ENCODE measurements around the gene RNF225. TPM values are rescaled to one million over a fixed set of nuclear protein-coding genes. Genes with fewer than 3 reads are reported as not detected.
A peak's percentile ranks its signal among the peaks of the same experiment; 100 is the strongest.

RNF225 gene
- total and polyA plus RNA-seq, 2 donors: not detected

DNA sequence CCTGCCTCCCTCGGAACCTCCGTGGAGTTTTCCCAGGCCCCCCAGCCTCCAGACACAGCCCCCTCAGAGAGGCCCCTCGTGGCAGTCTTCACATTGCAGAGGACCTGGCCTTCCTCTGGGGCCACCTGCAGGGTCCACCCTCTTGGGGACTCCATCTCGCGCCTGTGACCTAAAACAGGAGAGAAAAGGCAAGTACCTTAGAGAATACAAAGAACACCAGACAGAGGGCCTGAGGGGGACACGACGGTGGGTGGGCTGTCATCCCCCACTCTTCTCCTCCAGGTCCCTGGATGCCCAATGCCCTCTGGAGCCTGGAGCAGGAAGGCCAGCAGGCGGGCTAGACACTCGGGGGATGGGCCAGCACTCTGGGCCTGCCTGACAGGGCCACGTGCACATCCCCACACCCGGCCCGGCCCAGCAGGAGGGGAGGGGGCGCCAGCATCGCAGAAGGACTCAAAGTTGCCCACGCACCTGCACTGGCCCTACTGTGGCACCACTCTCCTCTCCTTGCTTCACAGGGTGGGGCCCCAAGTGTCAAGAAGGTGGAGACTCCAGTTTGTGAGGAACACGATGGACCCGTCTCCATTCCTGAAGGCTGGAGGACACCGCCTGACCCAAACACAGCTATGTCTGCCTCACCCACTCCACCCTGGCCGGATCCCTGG lies 37.8 kb upstream of the RNF225 start:
- Histone ChIP-seq H3K27ac (ENCODE audit: low read depth in 1 of 2, low read length in 1 of 2) (no peak overlapping the region), H3K36me3 (ENCODE audit: control insufficient read depth in 2 of 2, insufficient read depth in 2 of 2, low read length in 1 of 2) (no peaks in the 10 kb centered on the region), H3K4me3 (ENCODE audit: low read length in 2 of 2) (no peak overlapping the region), H3K4me1 (ENCODE audit: control insufficient read depth in 2 of 2, insufficient read depth in 2 of 2, low read length in 2 of 2) (peaks cover 12 to 26% of the 10 kb centered on the region in 2 donors), H3K27me3 (ENCODE audit: control insufficient read depth in 2 of 2, insufficient read depth in 1 of 2, low read length in 1 of 2) (peaks cover 13 to 54% of the 10 kb centered on the region in 2 donors), H3K9me3 (ENCODE audit: control insufficient read depth in 2 of 2, insufficient read depth in 1 of 2, low read length in 1 of 2) (peaks cover 0 to 18% of the 10 kb centered on the region in 2 donors)
- 86% methylated on average over 19 of the region's 19 CpGs for WGBS
- no peak for DNase-seq (ENCODE audit: low read depth in 6 of 9, low spot score in 9 of 9)

GRCh38 chr19:58361900-58362271 lies 33.6 kb upstream of the RNF225 start:
- Histone ChIP-seq H3K4me3 (ENCODE audit: low read length in 2 of 2) (peak overlapping the region; percentile 67 to 78), H3K27ac (ENCODE audit: low read depth in 1 of 2, low read length in 1 of 2) (peak overlapping the region; percentile 75 to 88), H3K36me3 (ENCODE audit: control insufficient read depth in 2 of 2, insufficient read depth in 2 of 2, low read length in 1 of 2) (no peaks in the 10 kb centered on the region), H3K4me1 (ENCODE audit: control insufficient read depth in 2 of 2, insufficient read depth in 2 of 2, low read length in 2 of 2) (peaks cover 3 to 13% of the 10 kb centered on the region in 2 donors), H3K9me3 (ENCODE audit: control insufficient read depth in 2 of 2, insufficient read depth in 1 of 2, low read length in 1 of 2) (peaks cover 0 to 11% of the 10 kb centered on the region in 2 donors), H3K27me3 (ENCODE audit: control insufficient read depth in 2 of 2, insufficient read depth in 1 of 2, low read length in 1 of 2) (peaks cover 4 to 25% of the 10 kb centered on the region in 2 donors)
- 4% methylated on average over 28 of the region's 28 CpGs for WGBS
- peak in 1 of 9 donors; percentile 18 for DNase-seq (ENCODE audit: low read depth in 6 of 9, low spot score in 9 of 9)

DNA sequence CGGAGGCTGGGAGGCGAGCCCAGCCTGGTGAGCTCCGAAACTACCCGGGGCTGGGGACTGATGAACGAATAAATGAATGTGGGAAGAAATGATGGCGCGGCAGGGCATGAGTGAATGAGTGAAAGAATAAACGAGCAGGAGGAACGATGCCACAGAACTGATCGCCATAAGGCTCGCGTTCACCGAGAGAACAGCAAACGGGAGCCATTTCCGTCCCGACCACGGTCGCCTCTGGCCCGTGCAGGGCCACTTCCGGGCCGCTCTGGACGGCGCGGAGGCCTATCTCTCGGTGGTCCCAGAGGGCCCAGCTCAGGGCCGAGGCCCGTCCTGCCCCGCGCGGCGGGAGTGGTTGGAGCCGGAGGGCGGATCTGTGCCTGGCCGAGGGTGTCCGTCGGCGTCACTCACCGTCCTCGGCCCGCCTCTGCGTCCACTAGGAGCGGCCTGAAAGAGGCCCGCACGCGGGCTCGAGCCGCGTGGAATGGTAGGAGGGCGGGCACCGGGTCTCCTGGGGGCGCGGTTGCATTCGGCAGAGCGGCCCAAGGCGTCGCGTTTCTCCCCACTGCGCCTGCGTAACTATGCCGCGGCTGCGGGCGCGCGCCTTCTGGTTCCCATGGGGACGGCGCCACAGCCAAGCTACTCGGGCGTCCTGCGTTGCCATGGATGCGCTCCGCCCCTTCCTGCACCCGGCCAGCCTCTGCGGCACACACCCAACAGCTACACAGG lies 33.0 kb upstream of the RNF225 start, which contains the start of gene ZNF497:
Gene ZNF497 (minus strand): TSS at position 480 of the 723 bp plus-strand sequence. CDS start 5,116 bp downstream, outside the sequence.
- under 1% methylated on average over 74 of the region's 74 CpGs for WGBS
- H3K4me1 ChIP-seq (ENCODE audit: control insufficient read depth in 2 of 2, insufficient read depth in 2 of 2, low read length in 2 of 2): peaks cover 3 to 10% of the 10 kb centered on the region in 2 donors
- no peaks in the 10 kb centered on the region for H3K36me3 ChIP-seq (ENCODE audit: control insufficient read depth in 2 of 2, insufficient read depth in 2 of 2, low read length in 1 of 2)
- peaks cover 0 to 8% of the 10 kb centered on the region in 2 donors for H3K9me3 ChIP-seq (ENCODE audit: control insufficient read depth in 2 of 2, insufficient read depth in 1 of 2, low read length in 1 of 2)
- peaks cover 0 to 20% of the 10 kb centered on the region in 2 donors for H3K27me3 ChIP-seq (ENCODE audit: control insufficient read depth in 2 of 2, insufficient read depth in 1 of 2, low read length in 1 of 2)
- peak; percentile 87 to 98 (median 94) for DNase-seq (ENCODE audit: low read depth in 6 of 9, low spot score in 9 of 9)
- H3K27ac ChIP-seq (ENCODE audit: low read depth in 1 of 2, low read length in 1 of 2): peak within 1 kb of the TSS; percentile 75 to 88
- H3K4me3 ChIP-seq (ENCODE audit: low read length in 2 of 2): peak within 1 kb of the TSS; percentile 67 to 78

DNA sequence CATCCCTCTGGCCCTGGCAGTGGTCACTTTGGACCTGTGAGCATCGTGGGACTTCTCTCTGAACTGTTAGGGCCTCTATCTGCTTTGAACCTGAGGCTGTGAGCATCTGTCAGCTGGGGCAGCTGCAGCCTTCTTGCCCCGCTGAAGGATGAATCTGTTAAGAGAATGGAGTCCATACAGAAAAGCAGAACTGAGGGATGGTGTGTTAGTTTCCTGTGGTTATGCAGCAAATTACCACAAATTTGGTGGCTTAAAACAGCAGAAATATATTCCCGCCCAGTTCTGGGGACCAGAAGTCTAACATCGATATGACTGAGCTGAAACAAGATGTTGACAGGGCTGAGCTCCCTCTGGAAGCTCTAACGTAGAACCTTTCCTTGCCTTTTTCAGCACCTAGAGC lies 31.3 kb upstream of the RNF225 start:
- Histone ChIP-seq H3K4me1 (ENCODE audit: control insufficient read depth in 2 of 2, insufficient read depth in 2 of 2, low read length in 2 of 2) (peaks cover 3 to 10% of the 10 kb centered on the region in 2 donors), H3K36me3 (ENCODE audit: control insufficient read depth in 2 of 2, insufficient read depth in 2 of 2, low read length in 1 of 2) (peaks cover 0 to 10% of the 10 kb centered on the region in 2 donors), H3K27me3 (ENCODE audit: control insufficient read depth in 2 of 2, insufficient read depth in 1 of 2, low read length in 1 of 2) (peaks cover 0 to 8% of the 10 kb centered on the region in 2 donors), H3K27ac (ENCODE audit: low read depth in 1 of 2, low read length in 1 of 2) (no peak overlapping the region), H3K9me3 (ENCODE audit: control insufficient read depth in 2 of 2, insufficient read depth in 1 of 2, low read length in 1 of 2) (peaks cover 0 to 8% of the 10 kb centered on the region in 2 donors), H3K4me3 (ENCODE audit: low read length in 2 of 2) (no peak overlapping the region)
- WGBS: 16% methylated on average over 5 of the region's 5 CpGs
- DNase-seq (ENCODE audit: low read depth in 6 of 9, low spot score in 9 of 9): no peak

- H3K4me1 ChIP-seq (ENCODE audit: control insufficient read depth in 2 of 2, insufficient read depth in 2 of 2, low read length in 2 of 2): peaks cover under 1 to 8% of the 10 kb centered on the region in 2 donors
- no peak overlapping the region for H3K27ac ChIP-seq (ENCODE audit: low read depth in 1 of 2, low read length in 1 of 2)
- H3K9me3 ChIP-seq (ENCODE audit: control insufficient read depth in 2 of 2, insufficient read depth in 1 of 2, low read length in 1 of 2): peaks cover 0 to 6% of the 10 kb centered on the region in 2 donors
- H3K36me3 ChIP-seq (ENCODE audit: control insufficient read depth in 2 of 2, insufficient read depth in 2 of 2, low read length in 1 of 2): peaks cover 0 to 10% of the 10 kb centered on the region in 2 donors
- peaks cover 0 to 4% of the 10 kb centered on the region in 2 donors for H3K27me3 ChIP-seq (ENCODE audit: control insufficient read depth in 2 of 2, insufficient read depth in 1 of 2, low read length in 1 of 2)
- WGBS: 95% methylated on average over 32 of the region's 32 CpGs
- H3K4me3 ChIP-seq (ENCODE audit: low read length in 2 of 2): no peak overlapping the region
- DNase-seq (ENCODE audit: low read depth in 6 of 9, low spot score in 9 of 9): no peak
These were observed 28.6 kb upstream of the RNF225 start for GRCh38 chr19:58366585-58367430.

- no peak for DNase-seq (ENCODE audit: low read depth in 6 of 9, low spot score in 9 of 9)
- Histone ChIP-seq H3K9me3 (ENCODE audit: control insufficient read depth in 2 of 2, insufficient read depth in 1 of 2, low read length in 1 of 2) (peaks cover 0 to under 1% of the 10 kb centered on the region in 2 donors), H3K4me3 (ENCODE audit: low read length in 2 of 2) (no peak overlapping the region), H3K27ac (ENCODE audit: low read depth in 1 of 2, low read length in 1 of 2) (no peak overlapping the region), H3K36me3 (ENCODE audit: control insufficient read depth in 2 of 2, insufficient read depth in 2 of 2, low read length in 1 of 2) (peaks cover 0 to 10% of the 10 kb centered on the region in 2 donors), H3K4me1 (ENCODE audit: control insufficient read depth in 2 of 2, insufficient read depth in 2 of 2, low read length in 2 of 2) (peaks cover 0 to 2% of the 10 kb centered on the region in 2 donors), H3K27me3 (ENCODE audit: control insufficient read depth in 2 of 2, insufficient read depth in 1 of 2, low read length in 1 of 2) (no peaks in the 10 kb centered on the region)
- 85% methylated on average over 106 of the region's 106 CpGs for WGBS
These were observed 27.6 kb upstream of the RNF225 start for GRCh38 chr19:58367698-58368454.

DNA sequence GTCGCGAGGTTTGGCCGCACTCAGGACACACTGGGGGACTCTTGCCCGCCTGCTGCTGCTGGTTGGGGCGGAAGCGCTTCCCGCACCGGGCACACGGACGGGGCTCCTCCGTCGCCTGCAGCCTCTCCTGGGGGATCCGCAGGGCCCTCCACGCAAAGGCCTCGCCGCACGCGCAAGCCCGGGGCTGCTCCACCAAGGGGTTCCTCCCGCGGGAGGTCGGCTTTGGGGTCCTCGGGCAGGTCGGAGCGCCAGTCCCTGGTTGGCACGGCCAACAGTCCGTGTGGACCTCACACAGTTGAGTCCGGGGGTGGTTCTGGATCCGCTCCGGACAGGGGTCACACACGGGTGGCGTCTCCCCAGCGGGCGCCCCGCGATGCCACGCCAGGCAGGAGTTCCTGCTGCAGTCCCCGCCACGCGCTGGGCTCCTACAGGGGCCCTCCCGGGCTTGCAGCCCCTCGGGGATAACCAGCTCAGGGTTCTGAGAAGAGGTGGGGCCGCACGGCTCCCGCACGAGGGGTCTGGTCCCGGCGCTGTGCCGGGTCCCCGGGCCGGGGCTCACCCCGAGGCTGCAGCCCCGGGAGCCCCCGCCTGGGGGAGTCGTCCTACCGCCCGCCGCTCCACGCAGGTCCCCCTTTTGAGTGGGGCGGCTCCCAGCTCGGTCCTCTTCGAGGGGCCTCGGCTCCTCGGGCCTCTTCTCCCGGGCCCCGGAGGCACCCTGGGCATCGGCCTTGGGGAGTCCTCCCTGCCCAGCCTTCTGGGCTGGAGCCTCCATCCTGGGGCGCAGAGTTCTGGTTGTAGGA lies 26.7 kb upstream of the RNF225 start:
- Histone ChIP-seq H3K9me3 (ENCODE audit: control insufficient read depth in 2 of 2, insufficient read depth in 1 of 2, low read length in 1 of 2) (no peaks in the 10 kb centered on the region), H3K4me1 (ENCODE audit: control insufficient read depth in 2 of 2, insufficient read depth in 2 of 2, low read length in 2 of 2) (no peaks in the 10 kb centered on the region), H3K27ac (ENCODE audit: low read depth in 1 of 2, low read length in 1 of 2) (no peak overlapping the region), H3K27me3 (ENCODE audit: control insufficient read depth in 2 of 2, insufficient read depth in 1 of 2, low read length in 1 of 2) (no peaks in the 10 kb centered on the region), H3K4me3 (ENCODE audit: low read length in 2 of 2) (no peak overlapping the region), H3K36me3 (ENCODE audit: control insufficient read depth in 2 of 2, insufficient read depth in 2 of 2, low read length in 1 of 2) (peaks cover 0 to 10% of the 10 kb centered on the region in 2 donors)
- no peak for DNase-seq (ENCODE audit: low read depth in 6 of 9, low spot score in 9 of 9)
- 96% methylated on average over 68 of the region's 68 CpGs for WGBS
